Thyroid gland (tissue), 4 donors: ENCODE measurements around the gene MEGF6.

Experiments used
- POLR2A ChIP-seq, 2 donors: fragments of 450-650 bp; IDR thresholded peaks; one replicate each; pipeline ENCODE4 v1.6.1; 2017; ENCODE audit warnings: antibody characterized with exemption in 2 of 2, mild to moderate bottlenecking in 2 of 2, moderate library complexity in 1 of 2
- TF ChIP-seq, protein P1 (sequence below), 6 experiments: fragments of 200-600 bp in 3 of 6; fragments of 450-650 bp in 3 of 6; sonication (generic) in 3 of 6; IDR thresholded peaks; one replicate each; pipeline ENCODE4 v1.5.1; 2016 to 2019; ENCODE audit warnings: antibody characterized with exemption in 6 of 6, mild to moderate bottlenecking in 2 of 6, inconsistent platforms in 1 of 6, moderate library complexity in 1 of 6

GRCh38 chr1:3658231-3658615 lies 46.9 kb upstream of the MEGF6 start:
- TF ChIP-seq, protein P1, sequence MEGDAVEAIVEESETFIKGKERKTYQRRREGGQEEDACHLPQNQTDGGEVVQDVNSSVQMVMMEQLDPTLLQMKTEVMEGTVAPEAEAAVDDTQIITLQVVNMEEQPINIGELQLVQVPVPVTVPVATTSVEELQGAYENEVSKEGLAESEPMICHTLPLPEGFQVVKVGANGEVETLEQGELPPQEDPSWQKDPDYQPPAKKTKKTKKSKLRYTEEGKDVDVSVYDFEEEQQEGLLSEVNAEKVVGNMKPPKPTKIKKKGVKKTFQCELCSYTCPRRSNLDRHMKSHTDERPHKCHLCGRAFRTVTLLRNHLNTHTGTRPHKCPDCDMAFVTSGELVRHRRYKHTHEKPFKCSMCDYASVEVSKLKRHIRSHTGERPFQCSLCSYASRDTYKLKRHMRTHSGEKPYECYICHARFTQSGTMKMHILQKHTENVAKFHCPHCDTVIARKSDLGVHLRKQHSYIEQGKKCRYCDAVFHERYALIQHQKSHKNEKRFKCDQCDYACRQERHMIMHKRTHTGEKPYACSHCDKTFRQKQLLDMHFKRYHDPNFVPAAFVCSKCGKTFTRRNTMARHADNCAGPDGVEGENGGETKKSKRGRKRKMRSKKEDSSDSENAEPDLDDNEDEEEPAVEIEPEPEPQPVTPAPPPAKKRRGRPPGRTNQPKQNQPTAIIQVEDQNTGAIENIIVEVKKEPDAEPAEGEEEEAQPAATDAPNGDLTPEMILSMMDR (IDR thresholded peaks at IDR 0.05) = no peak
- no peak for TF ChIP-seq POLR2A (IDR thresholded peaks at IDR 0.05)
